ENCODE results near the gene SCG3.

DNA sequence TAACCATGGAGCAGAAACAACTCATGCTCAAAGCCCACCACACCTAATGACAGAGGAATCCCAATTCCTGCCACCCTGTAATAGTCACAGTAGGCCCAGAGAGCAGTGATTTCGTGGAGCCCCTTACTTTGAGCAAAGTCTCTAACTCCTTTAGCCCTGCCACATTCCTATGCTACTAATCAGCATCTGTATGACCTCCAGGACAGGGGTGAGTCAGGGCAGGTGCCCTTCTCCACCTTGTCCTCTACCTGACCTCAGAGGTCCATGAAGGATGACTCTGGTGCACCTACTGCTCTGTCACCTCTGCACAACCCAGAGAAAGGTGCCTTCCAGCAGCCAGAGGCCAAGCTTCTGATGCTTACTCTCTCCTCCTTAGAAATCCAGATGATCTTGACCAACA, 6.1 kb upstream of the SCG3 start:
- TF ChIP-seq EP300 (conservative IDR thresholded peaks at IDR 0.05; ENCODE audit: poor library complexity, severe bottlenecking) (no peak), EZH2 (IDR thresholded peaks at IDR 0.05; ENCODE audit: borderline replicate concordance, insufficient read depth, low read length, poor library complexity, severe bottlenecking) (no peak), MXI1 (conservative IDR thresholded peaks at IDR 0.05; ENCODE audit: poor library complexity, severe bottlenecking) (no peak), RAD21 (conservative IDR thresholded peaks at IDR 0.05) (no peak), POLR2AphosphoS5 (IDR thresholded peaks at IDR 0.05) (no peak)
- TF ChIP-seq, protein P1, sequence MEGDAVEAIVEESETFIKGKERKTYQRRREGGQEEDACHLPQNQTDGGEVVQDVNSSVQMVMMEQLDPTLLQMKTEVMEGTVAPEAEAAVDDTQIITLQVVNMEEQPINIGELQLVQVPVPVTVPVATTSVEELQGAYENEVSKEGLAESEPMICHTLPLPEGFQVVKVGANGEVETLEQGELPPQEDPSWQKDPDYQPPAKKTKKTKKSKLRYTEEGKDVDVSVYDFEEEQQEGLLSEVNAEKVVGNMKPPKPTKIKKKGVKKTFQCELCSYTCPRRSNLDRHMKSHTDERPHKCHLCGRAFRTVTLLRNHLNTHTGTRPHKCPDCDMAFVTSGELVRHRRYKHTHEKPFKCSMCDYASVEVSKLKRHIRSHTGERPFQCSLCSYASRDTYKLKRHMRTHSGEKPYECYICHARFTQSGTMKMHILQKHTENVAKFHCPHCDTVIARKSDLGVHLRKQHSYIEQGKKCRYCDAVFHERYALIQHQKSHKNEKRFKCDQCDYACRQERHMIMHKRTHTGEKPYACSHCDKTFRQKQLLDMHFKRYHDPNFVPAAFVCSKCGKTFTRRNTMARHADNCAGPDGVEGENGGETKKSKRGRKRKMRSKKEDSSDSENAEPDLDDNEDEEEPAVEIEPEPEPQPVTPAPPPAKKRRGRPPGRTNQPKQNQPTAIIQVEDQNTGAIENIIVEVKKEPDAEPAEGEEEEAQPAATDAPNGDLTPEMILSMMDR (IDR thresholded peaks at IDR 0.05; ENCODE audit: poor library complexity, severe bottlenecking) = no peak

Data from neural cell (in vitro differentiated cells).